Measurements from ENCODE around the gene PDILT.

The PDILT gene

GRCh38 chr16:20401475-20402016 is 3.0 kb downstream of the PDILT start:
- TF ChIP-seq CTCF (conservative IDR thresholded peaks at IDR 0.05) = no peak
- no peak overlapping the region for H3K27ac ChIP-seq

GRCh38 chr16:20401066-20401465 is 3.5 kb downstream of the PDILT start:
- no peak for TF ChIP-seq CTCF (conservative IDR thresholded peaks at IDR 0.05)
- H3K27ac ChIP-seq = no peak overlapping the region

GRCh38 chr16:20399185-20399584 is 5.4 kb downstream of the PDILT start:
- H3K27ac ChIP-seq = no peak overlapping the region
- no peak for TF ChIP-seq CTCF (conservative IDR thresholded peaks at IDR 0.05)

- no peak overlapping the region for H3K27ac ChIP-seq
- TF ChIP-seq CTCF (conservative IDR thresholded peaks at IDR 0.05) = no peak
Observed at GRCh38 chr16:20398603-20399002, 5.9 kb downstream of the PDILT start.

- no peak for TF ChIP-seq CTCF (conservative IDR thresholded peaks at IDR 0.05)
- H3K27ac ChIP-seq = no peak overlapping the region
Observed at GRCh38 chr16:20397468-20398074, 7.0 kb downstream of the PDILT start.

GRCh38 chr16:20396846-20397467 is 7.6 kb downstream of the PDILT start:
- H3K27ac ChIP-seq = no peak overlapping the region
- TF ChIP-seq CTCF (conservative IDR thresholded peaks at IDR 0.05) = no peak

GRCh38 chr16:20395946-20396345 is 8.6 kb downstream of the PDILT start:
- no peak overlapping the region for H3K27ac ChIP-seq
- no peak for TF ChIP-seq CTCF (conservative IDR thresholded peaks at IDR 0.05)
